ENCODE results near the gene NISCH.

Gene NISCH

DNA sequence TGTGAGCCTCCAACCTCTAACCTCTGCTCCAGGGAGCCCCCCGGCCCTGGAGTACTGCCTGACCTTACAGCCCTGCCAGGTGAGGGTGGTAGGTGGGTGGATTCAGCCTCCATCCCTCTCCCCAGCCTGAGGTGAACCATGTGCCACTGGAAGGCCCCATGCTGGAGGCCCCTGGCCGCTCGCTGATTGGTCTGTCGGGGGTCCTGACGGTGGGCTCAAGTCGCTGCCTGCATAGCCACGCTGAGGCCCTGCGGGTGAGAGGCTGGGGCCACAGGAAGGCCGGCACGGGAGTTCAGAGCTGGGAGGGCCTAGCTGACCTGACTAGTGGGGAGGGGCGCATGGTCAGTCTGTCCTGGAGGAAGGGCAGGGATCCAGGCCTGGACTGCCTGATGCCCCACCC lies 59.2 kb downstream of the NISCH start:
- no peak overlapping the region for H4K8ac ChIP-seq (ENCODE audit: low read depth, low read length)
- H4K12ac ChIP-seq (ENCODE audit: low read depth, low read length), result no peak overlapping the region
- no peak overlapping the region for H3K23ac ChIP-seq (ENCODE audit: low read length)
- no peak overlapping the region for H3K9ac ChIP-seq (ENCODE audit: low read length)
- H3K27ac ChIP-seq (ENCODE audit: low read depth, low read length), result no peak overlapping the region
- H3K4me1 ChIP-seq (ENCODE audit: control insufficient read depth in 1 of 2, insufficient read depth in 2 of 2, low read length in 2 of 2), result peaks cover 0 to 6% of the 10 kb centered on the region in 2 experiments
- no peak overlapping the region for H2AK5ac ChIP-seq (ENCODE audit: low read length)
- H2BK12ac ChIP-seq (ENCODE audit: low read length), result no peak overlapping the region
- H3K14ac ChIP-seq (ENCODE audit: low read length), result no peak overlapping the region
- H3K4ac ChIP-seq (ENCODE audit: low read depth, low read length), result no peak overlapping the region
- H2BK5ac ChIP-seq (ENCODE audit: low read depth, low read length, poor library complexity), result no peak overlapping the region
- no peak overlapping the region for H4K91ac ChIP-seq (ENCODE audit: low read depth, low read length)
- no peak overlapping the region for H3K4me2 ChIP-seq (ENCODE audit: low read length)
- H3K79me2 ChIP-seq (ENCODE audit: control insufficient read depth, insufficient read depth, low read length, poor library complexity), result no peaks in the 10 kb centered on the region
- H2AFZ ChIP-seq (ENCODE audit: insufficient read depth, low read length, poor library complexity), result no peak overlapping the region
- H2BK120ac ChIP-seq (ENCODE audit: insufficient read depth, low read length, poor library complexity), result no peak overlapping the region
- H3K36me3 ChIP-seq (ENCODE audit: control insufficient read depth in 1 of 2, insufficient read depth in 2 of 2, low read length in 2 of 2), result no peaks in the 10 kb centered on the region
- no peaks in the 10 kb centered on the region for H3K27me3 ChIP-seq (ENCODE audit: insufficient read depth, low read length)
- H3K4me3 ChIP-seq (ENCODE audit: low read depth, low read length), result no peak overlapping the region
- no peak for DNase-seq
- H3K9me3 ChIP-seq (ENCODE audit: insufficient read depth, low read depth, low read length), result peaks cover 4% of the 10 kb centered on the region
- H3K79me1 ChIP-seq (ENCODE audit: low read length), result no peaks in the 10 kb centered on the region
- no peak overlapping the region for H3K18ac ChIP-seq (ENCODE audit: low read length)
- WGBS (ENCODE audit: extremely low coverage, insufficient coverage, insufficient read length), result no CpG with 5 or more reads among the region's 11 CpGs

DNA sequence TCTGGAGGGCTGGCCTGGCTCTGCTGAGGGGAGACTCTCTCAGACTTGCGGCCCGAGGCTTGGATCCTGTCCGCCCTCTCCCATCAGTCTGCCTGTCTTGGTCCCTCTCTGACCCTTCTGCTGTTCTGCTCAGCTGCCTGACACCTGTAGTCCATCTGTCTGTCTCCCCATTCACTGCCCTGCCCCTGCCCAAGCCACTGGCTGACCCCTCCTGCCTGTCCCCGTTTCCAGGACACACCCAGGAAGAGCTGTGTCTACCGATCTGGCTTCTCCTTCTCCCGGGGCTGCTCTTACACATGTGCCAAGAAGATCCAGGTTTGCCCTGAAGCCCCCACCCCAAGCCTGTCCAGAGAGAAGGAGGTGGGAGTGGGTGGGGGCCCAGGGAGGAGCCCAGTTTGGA lies 59.8 kb downstream of the NISCH start:
- Histone ChIP-seq H4K91ac (ENCODE audit: low read depth, low read length) (no peak overlapping the region), H3K27ac (ENCODE audit: low read depth, low read length) (no peak overlapping the region), H3K36me3 (ENCODE audit: control insufficient read depth in 1 of 2, insufficient read depth in 2 of 2, low read length in 2 of 2) (no peaks in the 10 kb centered on the region), H2BK120ac (ENCODE audit: insufficient read depth, low read length, poor library complexity) (no peak overlapping the region), H3K27me3 (ENCODE audit: insufficient read depth, low read length) (no peaks in the 10 kb centered on the region), H3K4ac (ENCODE audit: low read depth, low read length) (no peak overlapping the region), H3K4me1 (ENCODE audit: control insufficient read depth in 1 of 2, insufficient read depth in 2 of 2, low read length in 2 of 2) (peaks cover 0 to 6% of the 10 kb centered on the region in 2 experiments), H4K8ac (ENCODE audit: low read depth, low read length) (no peak overlapping the region), H3K4me3 (ENCODE audit: low read depth, low read length) (no peak overlapping the region), H2BK12ac (ENCODE audit: low read length) (no peak overlapping the region), H3K79me1 (ENCODE audit: low read length) (no peaks in the 10 kb centered on the region), H3K79me2 (ENCODE audit: control insufficient read depth, insufficient read depth, low read length, poor library complexity) (no peaks in the 10 kb centered on the region), H3K4me2 (ENCODE audit: low read length) (no peak overlapping the region), H3K18ac (ENCODE audit: low read length) (no peak overlapping the region), H3K14ac (ENCODE audit: low read length) (no peak overlapping the region), H2AFZ (ENCODE audit: insufficient read depth, low read length, poor library complexity) (no peak overlapping the region), H2AK5ac (ENCODE audit: low read length) (no peak overlapping the region), H3K9me3 (ENCODE audit: insufficient read depth, low read depth, low read length) (peaks cover 5% of the 10 kb centered on the region), H4K12ac (ENCODE audit: low read depth, low read length) (no peak overlapping the region), H2BK5ac (ENCODE audit: low read depth, low read length, poor library complexity) (no peak overlapping the region), H3K23ac (ENCODE audit: low read length) (no peak overlapping the region), H3K9ac (ENCODE audit: low read length) (no peak overlapping the region)
- DNase-seq, result no peak
- no CpG with 5 or more reads among the region's 6 CpGs for WGBS (ENCODE audit: extremely low coverage, insufficient coverage, insufficient read length)

DNA sequence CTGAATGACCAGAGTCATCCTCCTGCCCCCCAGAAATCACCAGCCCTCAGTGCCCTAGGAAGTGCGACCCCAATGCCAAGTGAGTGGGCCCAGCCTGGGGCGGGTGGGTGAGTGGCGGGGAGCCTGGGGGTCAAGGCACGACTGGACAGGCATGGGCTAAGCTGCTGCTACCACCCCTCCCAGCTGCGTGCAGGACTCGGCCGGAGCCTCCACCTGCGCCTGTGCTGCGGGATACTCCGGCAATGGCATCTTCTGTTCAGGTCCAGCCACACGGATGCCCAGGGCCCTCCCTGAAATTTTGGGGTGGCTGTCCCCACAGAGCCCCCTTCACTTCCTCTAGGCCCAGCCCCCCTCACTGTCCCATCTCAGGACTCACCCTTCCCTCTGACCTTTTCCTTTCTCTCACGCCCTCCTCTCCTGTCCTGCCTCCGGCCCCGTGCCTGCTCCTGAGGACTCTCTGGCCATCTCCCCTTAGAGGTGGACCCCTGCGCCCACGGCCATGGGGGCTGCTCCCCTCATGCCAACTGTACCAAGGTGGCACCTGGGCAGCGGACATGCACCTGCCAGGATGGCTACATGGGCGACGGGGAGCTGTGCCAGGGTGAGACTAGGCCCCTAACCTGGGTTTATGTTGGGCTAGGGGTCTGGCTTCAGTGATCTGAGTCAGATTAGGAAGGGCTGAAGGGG lies 61.2 kb downstream of the NISCH start:
- no CpG with 5 or more reads among the region's 19 CpGs for WGBS (ENCODE audit: extremely low coverage, insufficient coverage, insufficient read length)
- Histone ChIP-seq H3K79me2 (ENCODE audit: control insufficient read depth, insufficient read depth, low read length, poor library complexity) (no peaks in the 10 kb centered on the region), H2AFZ (ENCODE audit: insufficient read depth, low read length, poor library complexity) (no peak overlapping the region), H3K27ac (ENCODE audit: low read depth, low read length) (no peak overlapping the region), H2AK5ac (ENCODE audit: low read length) (no peak overlapping the region), H3K9me3 (ENCODE audit: insufficient read depth, low read depth, low read length) (peaks cover 5% of the 10 kb centered on the region), H3K4ac (ENCODE audit: low read depth, low read length) (no peak overlapping the region), H3K14ac (ENCODE audit: low read length) (no peak overlapping the region), H4K12ac (ENCODE audit: low read depth, low read length) (no peak overlapping the region), H3K9ac (ENCODE audit: low read length) (no peak overlapping the region), H3K23ac (ENCODE audit: low read length) (no peak overlapping the region), H3K36me3 (ENCODE audit: control insufficient read depth in 1 of 2, insufficient read depth in 2 of 2, low read length in 2 of 2) (no peaks in the 10 kb centered on the region), H2BK12ac (ENCODE audit: low read length) (no peak overlapping the region), H3K27me3 (ENCODE audit: insufficient read depth, low read length) (no peaks in the 10 kb centered on the region), H3K4me2 (ENCODE audit: low read length) (no peak overlapping the region), H2BK120ac (ENCODE audit: insufficient read depth, low read length, poor library complexity) (no peak overlapping the region), H3K79me1 (ENCODE audit: low read length) (no peaks in the 10 kb centered on the region), H4K91ac (ENCODE audit: low read depth, low read length) (no peak overlapping the region), H2BK5ac (ENCODE audit: low read depth, low read length, poor library complexity) (no peak overlapping the region), H3K4me1 (ENCODE audit: control insufficient read depth in 1 of 2, insufficient read depth in 2 of 2, low read length in 2 of 2) (peaks cover 0 to 6% of the 10 kb centered on the region in 2 experiments), H3K4me3 (ENCODE audit: low read depth, low read length) (no peak overlapping the region), H4K8ac (ENCODE audit: low read depth, low read length) (no peak overlapping the region), H3K18ac (ENCODE audit: low read length) (no peak overlapping the region)
- no peak for DNase-seq

DNA sequence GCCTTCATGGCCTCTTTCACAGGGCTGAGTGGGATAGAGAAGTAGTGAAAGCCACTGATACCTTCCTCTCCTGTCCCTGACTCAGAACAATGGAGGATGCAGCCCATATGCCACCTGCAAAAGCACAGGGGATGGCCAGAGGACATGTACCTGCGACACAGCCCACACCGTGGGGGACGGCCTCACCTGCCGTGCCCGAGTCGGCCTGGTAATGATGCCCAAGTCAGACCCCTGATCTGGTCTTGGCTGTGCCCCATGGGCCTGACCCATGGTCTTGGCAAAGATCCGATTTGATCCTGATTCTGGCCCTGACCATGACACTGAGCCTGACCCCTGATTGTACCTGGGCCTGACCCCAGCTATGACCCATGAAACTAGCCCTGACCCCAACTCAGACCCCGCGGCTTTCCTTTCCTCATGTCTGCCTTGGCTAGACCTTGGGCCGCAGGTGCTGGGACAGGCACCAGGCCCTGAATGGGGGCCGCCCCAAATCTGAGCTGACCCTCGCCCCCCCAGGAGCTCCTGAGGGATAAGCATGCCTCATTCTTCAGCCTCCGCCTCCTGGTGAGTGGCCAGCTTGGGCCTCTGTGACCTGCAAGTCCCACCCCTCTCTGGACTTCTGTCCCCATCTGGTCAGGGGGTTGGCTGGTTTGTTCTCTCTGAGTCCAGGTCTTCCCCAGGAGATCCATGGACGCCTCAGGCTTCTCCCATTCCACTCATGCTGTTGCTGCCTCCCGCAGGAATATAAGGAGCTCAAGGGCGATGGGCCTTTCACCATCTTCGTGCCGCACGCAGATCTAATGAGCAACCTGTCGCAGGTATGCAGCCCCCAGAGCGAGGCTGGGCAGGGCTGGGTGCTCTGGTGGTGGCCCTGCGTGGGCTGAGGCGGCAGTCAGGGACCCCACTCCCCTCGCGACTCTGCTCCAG lies 62.7 kb downstream of the NISCH start:
- H3K36me3 ChIP-seq (ENCODE audit: control insufficient read depth in 1 of 2, insufficient read depth in 2 of 2, low read length in 2 of 2), result peaks cover 6 to 10% of the 10 kb centered on the region in 2 experiments
- H4K12ac ChIP-seq (ENCODE audit: low read depth, low read length), result no peak overlapping the region
- no peak overlapping the region for H3K23ac ChIP-seq (ENCODE audit: low read length)
- peak overlapping the region; percentile 33 for H3K4me2 ChIP-seq (ENCODE audit: low read length)
- no peaks in the 10 kb centered on the region for H3K79me2 ChIP-seq (ENCODE audit: control insufficient read depth, insufficient read depth, low read length, poor library complexity)
- H3K18ac ChIP-seq (ENCODE audit: low read length), result no peak overlapping the region
- peaks cover 0 to 6% of the 10 kb centered on the region in 2 experiments for H3K4me1 ChIP-seq (ENCODE audit: control insufficient read depth in 1 of 2, insufficient read depth in 2 of 2, low read length in 2 of 2)
- no peak overlapping the region for H4K91ac ChIP-seq (ENCODE audit: low read depth, low read length)
- no peak overlapping the region for H2AK5ac ChIP-seq (ENCODE audit: low read length)
- no peak overlapping the region for H3K4ac ChIP-seq (ENCODE audit: low read depth, low read length)
- no peak overlapping the region for H2AFZ ChIP-seq (ENCODE audit: insufficient read depth, low read length, poor library complexity)
- no peaks in the 10 kb centered on the region for H3K27me3 ChIP-seq (ENCODE audit: insufficient read depth, low read length)
- no peak overlapping the region for H3K27ac ChIP-seq (ENCODE audit: low read depth, low read length)
- DNase-seq, result peak; percentile 22 to 53
- WGBS (ENCODE audit: extremely low coverage, insufficient coverage, insufficient read length), result no CpG with 5 or more reads among the region's 25 CpGs
- H3K14ac ChIP-seq (ENCODE audit: low read length), result no peak overlapping the region
- peaks cover 8% of the 10 kb centered on the region for H3K9me3 ChIP-seq (ENCODE audit: insufficient read depth, low read depth, low read length)
- H2BK5ac ChIP-seq (ENCODE audit: low read depth, low read length, poor library complexity), result no peak overlapping the region
- H2BK120ac ChIP-seq (ENCODE audit: insufficient read depth, low read length, poor library complexity), result no peak overlapping the region
- no peak overlapping the region for H3K4me3 ChIP-seq (ENCODE audit: low read depth, low read length)
- no peak overlapping the region for H2BK12ac ChIP-seq (ENCODE audit: low read length)
- no peak overlapping the region for H3K9ac ChIP-seq (ENCODE audit: low read length)
- no peak overlapping the region for H4K8ac ChIP-seq (ENCODE audit: low read depth, low read length)
- no peaks in the 10 kb centered on the region for H3K79me1 ChIP-seq (ENCODE audit: low read length)
